B cell (primary cell): Measurements from ENCODE around the gene TENM3.

ENCODE experiments used
- CTCF ChIP-seq: fragments of 200-600 bp; IDR thresholded peaks from one replicate; pipeline ENCODE4 v1.8.0; 2022; ENCODE audit warnings: antibody characterized with exemption, mild to moderate bottlenecking
- EZH2 ChIP-seq: IDR thresholded peaks from 2 replicates; pipeline ENCODE4 v1.6.1; 2012; ENCODE audit warnings: borderline replicate concordance, low read depth, mild to moderate bottlenecking, moderate library complexity, low read length; ENCODE audit not compliant: insufficient read depth, poor library complexity, severe bottlenecking

GRCh38 chr4:182804131-182804530 lies 560.9 kb downstream of the TENM3 start:
- no peak for TF ChIP-seq EZH2
- TF ChIP-seq CTCF, result no peak
